NB4 (cell line): ENCODE data around the gene NEK8.
A peak's percentile ranks its signal among the peaks of the same experiment; 100 is the strongest.

Source experiments
- CTCF ChIP-seq: IDR thresholded peaks from one replicate; pipeline ENCODE4 v1.5.1; 2012; ENCODE audit warnings: low read depth, low read length
- MYC ChIP-seq: IDR thresholded peaks from 2 replicates; pipeline ENCODE4 v1.6.1; 2011; ENCODE audit warnings: low read depth, low read length
- POLR2A ChIP-seq: IDR thresholded peaks from 2 replicates; pipeline ENCODE4 v1.6.1; 2011; ENCODE audit warnings: mild to moderate bottlenecking; ENCODE audit not compliant: insufficient read length; ENCODE audit errors: extremely low read depth
- TF ChIP-seq, protein P1 (sequence below): IDR thresholded peaks from 2 replicates; pipeline ENCODE4 v1.6.1; 2011; ENCODE audit warnings: low read depth, low read length

- TF ChIP-seq CTCF (no peak), POLR2A (peak; percentile 94), MYC (no peak; the same call in none of the 2 replicates)
- TF ChIP-seq, protein P1, sequence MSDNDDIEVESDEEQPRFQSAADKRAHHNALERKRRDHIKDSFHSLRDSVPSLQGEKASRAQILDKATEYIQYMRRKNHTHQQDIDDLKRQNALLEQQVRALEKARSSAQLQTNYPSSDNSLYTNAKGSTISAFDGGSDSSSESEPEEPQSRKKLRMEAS = peak; percentile 57; the same call in 1 of the 2 replicates
Observed at GRCh38 chr17:28710861-28711722, 17.5 kb upstream of the NEK8 start.
